ENCODE results near the gene KLHL8.
"Not testable (repeated sequence)": the region's sequence is repeated elsewhere in the genome, so short reads cannot be mapped to it uniquely, and the experiment has no call there.

KLHL8 gene

GRCh38 chr4:87171944-87172343 is 48.5 kb downstream of the KLHL8 start:
- no peak for DNase-seq

DNA sequence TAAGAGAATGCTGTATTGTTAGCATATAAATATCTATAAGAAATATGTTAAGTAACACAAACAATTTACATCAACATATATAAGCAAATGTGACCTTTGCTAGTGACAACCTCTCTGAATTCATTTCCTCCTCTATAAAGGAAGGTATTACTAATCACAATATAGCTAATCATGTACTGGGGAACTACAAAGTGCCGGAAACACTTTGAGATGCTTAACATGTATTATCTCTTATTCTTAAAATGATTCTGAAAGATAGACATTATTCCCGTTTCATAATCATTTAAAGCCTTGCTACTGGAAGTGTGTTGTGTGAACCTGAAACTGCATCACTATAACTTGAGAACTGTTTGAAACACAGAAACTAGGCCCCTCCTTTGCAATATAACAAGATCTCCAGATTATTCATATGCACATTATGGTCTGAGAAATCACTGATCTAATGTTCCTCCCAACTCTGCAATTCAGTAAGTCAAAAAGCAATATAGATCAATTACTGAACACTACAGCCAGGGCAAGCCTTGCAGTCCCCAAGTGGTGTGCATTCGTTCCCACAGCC is 54.0 kb downstream of the KLHL8 start:
- DNase-seq = no peak

DNA sequence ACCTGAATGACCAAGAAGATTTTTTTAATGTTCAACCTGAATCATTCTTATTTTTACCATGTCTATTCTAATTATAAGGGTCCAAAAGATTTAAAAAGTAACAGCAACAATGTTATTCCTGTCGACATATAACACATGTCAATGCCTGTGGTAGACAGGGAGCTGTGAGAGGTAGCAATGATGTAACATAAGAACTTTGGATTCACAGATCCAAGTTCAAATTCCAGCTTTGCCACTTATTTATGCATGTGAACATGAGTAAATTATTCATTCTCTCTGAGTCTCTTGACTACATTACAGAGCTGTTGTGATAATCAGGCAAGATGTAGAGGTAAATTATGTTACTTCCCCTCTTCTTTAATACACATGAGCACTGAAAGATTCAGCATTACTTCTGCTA is 54.5 kb downstream of the KLHL8 start:
- DNase-seq = no peak

- DNase-seq = no peak
Measured at GRCh38 chr4:87153078-87153870, 67.1 kb downstream of the KLHL8 start.

- DNase-seq = no peak
Measured at GRCh38 chr4:87152310-87153041, 67.9 kb downstream of the KLHL8 start.

DNA sequence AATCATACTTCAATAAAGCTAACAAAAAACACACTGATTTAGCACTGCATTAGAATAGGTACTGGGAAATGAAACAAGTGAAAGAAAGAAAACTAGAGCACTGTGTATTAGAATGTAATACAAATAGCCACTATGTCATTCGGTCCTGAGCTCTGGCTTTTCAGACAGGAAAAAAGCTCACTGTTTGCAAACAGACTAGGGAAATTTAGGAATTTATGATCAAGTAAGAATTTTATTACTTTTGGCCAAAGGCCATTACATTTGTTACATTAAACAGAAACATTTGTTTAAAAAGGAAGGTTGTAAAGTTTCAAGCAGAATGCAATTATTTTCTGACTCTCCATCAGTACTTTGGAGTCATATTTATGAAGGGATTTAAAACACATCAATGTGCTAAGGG is 68.7 kb downstream of the KLHL8 start:
- no peak for DNase-seq

GRCh38 chr4:87150498-87151261 is 69.7 kb downstream of the KLHL8 start:
- peak; percentile 82 to 90 for DNase-seq

- DNase-seq = no peak
Measured at GRCh38 chr4:87147116-87147515, 73.3 kb downstream of the KLHL8 start.

DNA sequence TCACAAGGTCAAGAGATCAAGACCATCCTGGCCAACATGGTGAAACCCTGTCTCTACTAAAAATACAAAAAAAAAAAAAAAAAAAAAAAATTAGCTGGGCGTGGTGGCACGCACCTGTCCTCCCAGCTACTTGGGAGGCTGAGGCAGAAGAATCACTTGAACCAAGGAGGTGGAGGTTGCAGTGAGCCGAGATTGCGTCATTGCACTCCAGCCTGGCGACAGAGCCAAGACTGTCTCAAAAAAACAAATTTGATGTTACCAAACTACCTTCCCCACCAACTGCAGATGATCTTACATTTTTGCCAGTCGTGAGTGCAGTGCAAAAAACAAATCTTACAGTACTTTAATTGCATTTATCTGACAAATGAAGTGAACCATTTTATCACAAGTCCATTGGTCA is 74.5 kb downstream of the KLHL8 start:
- DNase-seq = not testable (repeated sequence)

GRCh38 chr4:87144356-87144755 is 76.1 kb downstream of the KLHL8 start:
- DNase-seq = peak; percentile 43 to 60

- no peak for DNase-seq
Measured at GRCh38 chr4:87141428-87141827, 79.0 kb downstream of the KLHL8 start.

DNA sequence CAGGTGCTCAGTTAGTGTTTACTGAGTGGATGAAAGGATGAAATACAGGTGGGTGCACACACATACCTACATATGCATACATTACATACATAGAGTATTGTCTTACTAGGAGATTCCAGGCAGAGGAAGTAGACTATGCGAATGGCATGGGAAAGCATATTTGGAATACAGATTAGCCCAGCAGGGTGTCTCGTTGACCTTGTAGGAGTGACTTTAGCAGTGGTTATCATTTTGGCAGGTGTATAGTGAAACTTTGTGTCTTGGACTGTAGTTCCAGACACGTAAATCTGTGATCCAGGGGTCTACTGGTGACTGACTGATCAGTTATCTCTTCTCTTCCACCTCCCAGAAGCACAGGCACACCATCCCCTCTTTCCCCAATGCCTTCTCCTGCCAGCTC is 86.3 kb downstream of the KLHL8 start:
- no peak for DNase-seq

DNA sequence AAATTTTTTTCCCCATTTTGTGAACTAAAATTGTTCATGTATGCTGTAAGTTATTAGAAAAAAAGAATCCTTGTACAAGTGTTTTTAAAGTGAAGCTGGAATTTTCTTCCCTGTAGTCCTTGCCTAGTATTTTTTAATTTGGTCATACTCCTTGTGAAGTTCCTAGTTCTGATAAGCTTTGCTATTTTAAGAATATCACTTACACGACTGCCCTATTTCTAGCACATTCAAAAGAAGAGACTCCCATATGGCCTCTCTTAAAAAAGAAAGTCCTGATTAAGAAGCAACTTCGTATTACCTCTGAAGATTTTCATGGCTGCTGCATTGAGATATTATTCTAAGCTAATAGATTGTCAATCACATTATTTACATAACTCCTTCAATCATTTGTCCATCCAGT is 87.2 kb downstream of the KLHL8 start:
- DNase-seq = no peak

DNA sequence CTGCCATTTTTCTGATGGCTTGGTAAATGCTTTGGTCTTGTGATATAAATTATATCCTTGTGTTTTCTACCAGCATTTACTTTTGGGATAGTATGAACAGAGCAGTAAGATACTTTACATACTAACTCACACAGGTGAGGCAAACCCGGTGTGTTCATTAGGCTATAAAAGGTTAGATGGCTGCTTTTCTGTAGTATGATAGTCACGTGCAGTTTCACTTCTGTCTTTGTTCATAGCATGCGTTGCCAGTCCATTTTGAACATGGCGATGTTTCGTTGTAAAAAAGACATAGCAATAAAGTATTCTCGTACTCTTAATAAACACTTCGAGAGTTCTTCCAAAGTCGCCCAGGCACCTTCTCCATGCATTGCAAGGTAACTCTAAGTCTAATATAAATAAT is 88.4 kb downstream of the KLHL8 start:
- no peak for DNase-seq

GRCh38 chr4:87130985-87131703 is 89.3 kb downstream of the KLHL8 start:
- DNase-seq = no peak

GRCh38 chr4:87129681-87130080 is 90.7 kb downstream of the KLHL8 start:
- DNase-seq = no peak

DNA sequence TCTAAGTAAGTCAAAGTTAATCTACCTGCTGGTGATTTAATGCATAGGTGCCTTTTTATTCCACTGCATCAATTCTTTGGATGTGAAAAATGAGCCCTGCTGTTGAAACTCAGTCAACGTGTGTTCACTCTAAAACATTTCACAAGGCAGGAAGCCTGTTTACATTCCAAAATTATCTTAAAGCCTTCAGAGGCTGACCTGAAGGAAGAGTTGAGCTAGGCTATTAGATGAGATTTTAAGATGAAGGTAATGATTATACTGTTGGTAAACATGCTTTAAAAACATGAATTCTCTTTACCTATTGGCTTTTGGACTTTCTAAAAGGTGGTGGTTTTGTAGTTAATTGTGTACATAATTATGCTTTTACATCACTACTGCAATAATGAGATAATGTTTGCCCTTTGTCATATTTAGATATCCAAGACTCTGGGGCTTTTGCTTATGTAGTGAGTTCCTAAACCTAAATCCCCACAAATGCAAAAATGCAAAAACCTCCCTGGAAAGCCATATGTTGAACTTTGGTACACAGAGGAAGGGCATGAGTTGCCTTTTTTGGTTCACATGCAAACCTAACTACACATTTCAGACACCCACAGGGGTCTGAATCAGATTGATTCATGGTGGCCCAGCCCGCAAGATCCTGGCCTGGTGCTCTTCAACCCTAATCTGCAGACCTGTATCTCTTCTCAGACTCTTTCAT is 92.3 kb downstream of the KLHL8 start:
- no peak for DNase-seq

DNA sequence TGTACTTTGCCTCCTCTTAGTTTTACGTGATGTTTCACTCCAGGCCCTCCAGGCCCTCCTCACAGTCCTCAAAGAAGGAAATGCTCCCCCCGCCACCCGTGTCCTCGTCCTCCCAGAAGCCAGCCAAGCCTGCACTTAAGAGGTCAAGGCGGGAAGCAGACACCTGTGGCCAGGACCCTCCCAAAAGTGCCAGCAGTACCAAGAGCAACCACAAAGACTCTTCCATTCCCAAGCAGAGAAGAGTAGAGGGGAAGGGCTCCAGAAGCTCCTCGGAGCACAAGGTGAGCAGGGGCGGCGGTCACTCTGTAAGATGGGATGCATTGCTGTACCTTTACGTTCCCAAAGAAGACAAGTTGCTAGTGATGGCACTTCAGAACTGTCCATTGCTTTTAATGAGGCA is 94.4 kb downstream of the KLHL8 start:
- DNase-seq = no peak

GRCh38 chr4:87122252-87122651 is 98.2 kb downstream of the KLHL8 start:
- DNase-seq = peak; percentile 47 to 57

DNA sequence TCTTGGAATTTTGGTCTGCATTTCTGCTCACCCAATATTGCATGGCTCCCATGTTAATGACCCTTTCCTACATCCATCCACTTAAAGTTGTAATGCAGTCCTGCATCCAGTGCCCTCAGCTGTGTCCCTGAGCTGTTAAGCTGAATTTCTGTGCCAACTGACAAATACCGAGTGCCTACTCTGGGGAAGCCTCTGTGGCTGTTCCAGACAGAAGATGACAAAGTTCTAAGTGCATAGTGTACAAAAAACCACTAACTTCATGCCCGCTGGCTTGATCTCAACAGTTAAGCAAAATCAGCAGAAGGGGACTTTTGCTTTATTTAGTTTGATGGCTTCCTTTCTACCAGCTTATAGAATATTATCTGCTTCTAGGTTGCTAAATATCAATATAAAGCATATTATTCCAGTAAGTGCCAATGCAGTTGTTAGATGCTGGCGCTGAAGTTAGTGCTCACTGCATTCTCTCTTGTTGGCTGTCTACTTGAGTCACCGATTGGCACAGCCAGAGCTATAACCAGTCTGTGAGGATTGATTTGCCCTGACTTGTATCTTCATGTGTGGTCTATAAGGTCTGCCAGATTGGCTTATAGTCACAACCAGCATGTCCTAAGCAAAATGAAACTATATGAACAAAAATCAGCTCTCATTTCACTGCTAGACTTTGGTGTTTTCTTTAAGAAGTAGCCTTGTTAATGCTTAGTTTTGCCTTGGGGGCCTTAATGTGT is 98.9 kb downstream of the KLHL8 start:
- DNase-seq = peak; percentile 29

Measured in Kasumi-1 (cell line).